Liver (tissue), 10 donors: ENCODE results near the gene LAX1. TPM values are rescaled to one million over a fixed set of nuclear protein-coding genes. Genes with fewer than 3 reads are reported as not detected.

ENCODE experiments used
- DNase-seq: peaks from one replicate; pipeline ENCODE4 v3.0.0-alpha.2; 2017; ENCODE audit warnings: low spot score
- H3K27ac ChIP-seq, 2 donors: one replicate each; pipeline ENCODE4 v1.7.0; 2013; ENCODE audit warnings: inconsistent platforms in 2 of 2, low read length in 2 of 2, control low read depth in 1 of 2, low read depth in 1 of 2, mild to moderate bottlenecking in 1 of 2
- H3K27me3 ChIP-seq, 4 donors: one replicate each; pipeline versions ENCODE4 v1.6.1 to v1.7.0; 2013; ENCODE audit warnings: low read length in 3 of 4, inconsistent platforms in 1 of 4, mild to moderate bottlenecking in 1 of 4, moderate library complexity in 1 of 4; ENCODE audit not compliant: control insufficient read depth in 4 of 4, insufficient read depth in 4 of 4
- H3K36me3 ChIP-seq, 4 donors: one replicate each; pipeline versions ENCODE4 v1.6.1 to v1.7.0; 2013; ENCODE audit warnings: low read length in 3 of 4, mild to moderate bottlenecking in 3 of 4, low read depth in 1 of 4, moderate library complexity in 1 of 4; ENCODE audit not compliant: control insufficient read depth in 4 of 4, insufficient read depth in 3 of 4
- H3K4me1 ChIP-seq, 4 donors: one replicate each; pipeline versions ENCODE4 v1.6.1 to v1.7.0; 2013; ENCODE audit warnings: low read length in 3 of 4, mild to moderate bottlenecking in 3 of 4, moderate library complexity in 1 of 4; ENCODE audit not compliant: control insufficient read depth in 4 of 4, insufficient read depth in 4 of 4
- H3K4me3 ChIP-seq, 3 donors: one replicate each; pipeline versions ENCODE4 v1.6.1 to v1.7.0; 2013; ENCODE audit warnings: low read length in 3 of 3, control low read depth in 1 of 3, low read depth in 1 of 3, mild to moderate bottlenecking in 1 of 3
- H3K9ac ChIP-seq, 2 donors: one replicate each; pipeline ENCODE4 v1.7.0; 2013; ENCODE audit warnings: low read length in 2 of 2, mild to moderate bottlenecking in 2 of 2, moderate library complexity in 2 of 2, control low read depth in 1 of 2, low read depth in 1 of 2
- H3K9me3 ChIP-seq, 4 donors: one replicate each; pipeline versions ENCODE4 v1.6.1 to v1.7.0; 2013; ENCODE audit warnings: low read length in 3 of 4; ENCODE audit not compliant: control insufficient read depth in 4 of 4
- FOXA2 ChIP-seq: IDR thresholded peaks from 2 replicates; pipeline ENCODE4 v1.6.1; 2016; ENCODE audit warnings: antibody characterized with exemption
- GABPA ChIP-seq, 2 donors: IDR thresholded peaks in 1 of 2; conservative IDR thresholded peaks in 1 of 2; 2 replicates each; pipeline ENCODE4 v1.6.1; 2016; ENCODE audit warnings: antibody characterized with exemption in 2 of 2, mild to moderate bottlenecking in 1 of 2, moderate library complexity in 1 of 2
- NR2F2 ChIP-seq: IDR thresholded peaks from 2 replicates; pipeline ENCODE4 v1.6.1; 2016; ENCODE audit warnings: antibody characterized with exemption
- SP1 ChIP-seq: IDR thresholded peaks from 2 replicates; pipeline ENCODE4 v1.6.1; 2018; ENCODE audit warnings: antibody characterized with exemption, mild to moderate bottlenecking
- TAF1 ChIP-seq: conservative IDR thresholded peaks from 2 replicates; pipeline ENCODE4 v1.6.1; 2016; ENCODE audit warnings: antibody characterized with exemption, mild to moderate bottlenecking
- WGBS: extraction: QIAGEN DNeasy Blood & Tissue Kit; methylation state at CpG from one replicate; pipeline ENCODE4 v1.1.7; 2013; 5-methylcytosine and 5-hydroxymethylcytosine counted together
- polyA plus RNA-seq, 2 donors: library from polyadenylated mRNA; stranded (reverse) in 1 of 2; unstranded in 1 of 2; fragments of 200-250 nt in 1 of 2; fragments of >200 nt in 1 of 2; fragmentation: Nextera tagmentation in 1 of 2; extraction: Ambion mirVana in 1 of 2; gene quantifications; one replicate each; pipeline versions ENCODE4 v1.2.1 to v1.2.3, GENCODE V29; 2013 to 2015
- small RNA-seq: library from RNA; depleted of rRNA; stranded (forward); fragments of <200 nt; gene quantifications from one replicate; pipeline ENCODE3, GENCODE V24; 2014
- total RNA-seq, 2 donors: library from RNA; depleted of rRNA; stranded (reverse); fragments of >200 nt; gene quantifications; one replicate each; pipeline ENCODE4 v1.2.3, GENCODE V29; 2014
- TF ChIP-seq, protein P1 (sequence below): IDR thresholded peaks from 2 replicates; pipeline ENCODE4 v1.6.1; 2016; ENCODE audit warnings: antibody characterized with exemption
- TF ChIP-seq, protein P2 (sequence below): IDR thresholded peaks from 2 replicates; pipeline ENCODE4 v1.6.1; 2016; ENCODE audit warnings: antibody characterized with exemption
- donor health status: healthy.
- donor health status: healthy.
- donor health status: healthy.
- donor health status: healthy.
- donor health status: healthy.

Gene LAX1
- total and polyA plus RNA-seq, 4 donors: 0.21 to 0.67 (median 0.38) TPM

DNA sequence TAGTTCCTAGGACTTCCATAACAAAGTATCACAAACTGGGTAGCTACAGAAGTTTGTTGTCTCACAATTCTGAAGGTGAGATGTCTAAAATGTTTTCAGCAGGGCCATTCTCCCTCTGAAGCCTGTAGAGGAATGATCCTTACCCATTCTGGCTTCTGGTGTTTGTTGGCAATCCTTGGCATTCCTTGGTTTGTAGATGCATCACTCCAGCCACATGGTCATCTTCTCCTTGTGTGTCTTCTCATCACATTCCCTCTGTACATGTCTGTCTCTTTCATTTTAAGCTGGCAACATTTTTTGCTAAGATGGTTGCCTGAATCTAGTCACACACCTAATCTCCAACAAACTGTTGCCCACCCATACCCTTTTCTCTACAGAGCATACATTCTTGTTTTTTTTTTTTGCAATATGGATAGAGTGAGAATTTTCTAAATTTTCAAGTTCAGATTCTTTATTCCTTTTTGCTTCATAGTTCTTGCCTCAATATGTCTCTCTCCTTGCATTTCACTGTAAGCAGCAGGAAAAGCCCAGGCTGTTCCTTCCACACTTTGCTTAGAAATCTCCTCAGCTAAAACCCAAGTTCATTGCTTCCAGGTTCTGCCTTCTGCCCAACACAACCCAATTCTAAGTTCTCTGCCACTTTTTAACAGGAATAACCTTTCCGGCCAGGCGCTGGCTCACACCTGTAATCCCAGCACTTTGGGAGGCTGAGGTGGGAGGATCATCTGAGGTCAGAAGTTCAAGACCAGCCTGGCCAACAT is 48.8 kb downstream of the LAX1 start:
- TF ChIP-seq FOXA2 (no peak), TAF1 (no peak)
- TF ChIP-seq, protein P1, sequence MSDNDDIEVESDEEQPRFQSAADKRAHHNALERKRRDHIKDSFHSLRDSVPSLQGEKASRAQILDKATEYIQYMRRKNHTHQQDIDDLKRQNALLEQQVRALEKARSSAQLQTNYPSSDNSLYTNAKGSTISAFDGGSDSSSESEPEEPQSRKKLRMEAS: no peak
- TF ChIP-seq, protein P2, sequence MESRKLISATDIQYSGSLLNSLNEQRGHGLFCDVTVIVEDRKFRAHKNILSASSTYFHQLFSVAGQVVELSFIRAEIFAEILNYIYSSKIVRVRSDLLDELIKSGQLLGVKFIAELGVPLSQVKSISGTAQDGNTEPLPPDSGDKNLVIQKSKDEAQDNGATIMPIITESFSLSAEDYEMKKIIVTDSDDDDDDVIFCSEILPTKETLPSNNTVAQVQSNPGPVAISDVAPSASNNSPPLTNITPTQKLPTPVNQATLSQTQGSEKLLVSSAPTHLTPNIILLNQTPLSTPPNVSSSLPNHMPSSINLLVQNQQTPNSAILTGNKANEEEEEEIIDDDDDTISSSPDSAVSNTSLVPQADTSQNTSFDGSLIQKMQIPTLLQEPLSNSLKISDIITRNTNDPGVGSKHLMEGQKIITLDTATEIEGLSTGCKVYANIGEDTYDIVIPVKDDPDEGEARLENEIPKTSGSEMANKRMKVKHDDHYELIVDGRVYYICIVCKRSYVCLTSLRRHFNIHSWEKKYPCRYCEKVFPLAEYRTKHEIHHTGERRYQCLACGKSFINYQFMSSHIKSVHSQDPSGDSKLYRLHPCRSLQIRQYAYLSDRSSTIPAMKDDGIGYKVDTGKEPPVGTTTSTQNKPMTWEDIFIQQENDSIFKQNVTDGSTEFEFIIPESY: no peak
- WGBS: 98% methylated on average over 2 of the region's 2 CpGs
- peaks cover 11 to 24% (median 20%) of the 10 kb centered on the region in 4 donors for H3K36me3 ChIP-seq

GRCh38 chr1:203818399-203818798 is 53.4 kb downstream of the LAX1 start:
- Histone ChIP-seq H3K27ac (no peak overlapping the region), H3K4me3 (no peak overlapping the region), H3K9me3 (no peaks in the 10 kb centered on the region), H3K36me3 (peaks cover 24 to 61% (median 55%) of the 10 kb centered on the region in 4 donors), H3K4me1 (no peaks in the 10 kb centered on the region), H3K27me3 (no peaks in the 10 kb centered on the region), H3K9ac (no peak overlapping the region)
- WGBS: 97% methylated on average over 6 of the region's 6 CpGs
- TF ChIP-seq NR2F2 (no peak), FOXA2 (no peak), SP1 (no peak)
- no peak for DNase-seq

More for the DNA sequence above, 48.8 kb downstream of the LAX1 start:
- DNase-seq: no peak
- Histone ChIP-seq H3K27ac (no peak overlapping the region), H3K9ac (no peak overlapping the region), H3K27me3 (no peaks in the 10 kb centered on the region), H3K4me1 (peaks cover 0 to 5% (median 4%) of the 10 kb centered on the region in 4 donors), H3K4me3 (no peak overlapping the region), H3K9me3 (no peaks in the 10 kb centered on the region)

DNA sequence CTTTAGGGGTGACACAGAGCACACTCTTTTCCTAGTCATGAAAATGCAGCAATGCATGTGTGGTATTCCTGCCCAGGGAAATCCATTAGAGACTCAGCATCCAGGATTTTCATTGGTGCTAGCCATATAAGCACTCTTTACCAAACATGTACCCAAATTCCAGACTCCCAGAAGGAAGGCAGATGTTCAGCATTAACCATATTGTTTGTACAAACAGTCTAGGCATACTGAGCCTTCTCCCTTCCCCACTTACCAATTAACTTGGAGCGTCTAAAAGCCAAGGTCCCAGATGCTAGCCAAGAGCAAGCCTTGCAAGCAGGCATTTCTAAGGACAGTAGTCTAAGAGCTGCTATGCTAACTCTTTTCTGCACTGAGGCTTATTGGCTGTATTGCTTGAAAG is 58.3 kb downstream of the LAX1 start:
- WGBS: 98% methylated on average over 1 of the region's 1 CpG
- no peak overlapping the region for H3K27ac ChIP-seq
- no peak for TF ChIP-seq GABPA (IDR thresholded peaks at IDR 0.05 in 1 of 2, conservative IDR thresholded peaks at IDR 0.05 in 1 of 2)
- no peak overlapping the region for H3K9ac ChIP-seq
- H3K4me1 ChIP-seq: no peaks in the 10 kb centered on the region
- H3K36me3 ChIP-seq: peaks cover 16 to 66% (median 53%) of the 10 kb centered on the region in 4 donors
- H3K9me3 ChIP-seq: no peaks in the 10 kb centered on the region
- no peak overlapping the region for H3K4me3 ChIP-seq
- H3K27me3 ChIP-seq: no peaks in the 10 kb centered on the region
- no peak for DNase-seq

Small RNAs within 50 kb of the gene (small RNA-seq; reads per million reads assigned to genes)
- gene SNORA77: 500 reads per million, percentile 99 among the genes with 10 or more reads in this experiment
- 0.53 reads per million, percentile 59 among the genes with 10 or more reads in this experiment for gene ZC3H11A

Other genes with a start within 250 kb of the LAX1 start
- gene ATP2B4, start 138.4 kb upstream of the LAX1 start, total RNA-seq: 10 to 100 TPM; 38.6 to 43.6 TPM
- gene ATP2B4, start 138.4 kb upstream of the LAX1 start, polyA plus RNA-seq: 10 to 100 TPM in 1 of 2 donors, 1 to 10 TPM in 1; 9.6 to 30.6 TPM
- 10 to 100 TPM in 1 of 2 donors, 1 to 10 TPM in 1; 4.9 to 14.1 TPM for gene ZBED6, start 30.4 kb downstream of the LAX1 start, total RNA-seq
- 1 to 10 TPM; 2.4 to 2.9 TPM for gene ZBED6, start 30.4 kb downstream of the LAX1 start, polyA plus RNA-seq
- gene ZC3H11A, start 30.4 kb downstream of the LAX1 start, total RNA-seq: 10 to 100 TPM; 39.1 to 76.8 TPM
- gene ZC3H11A, start 30.4 kb downstream of the LAX1 start, polyA plus RNA-seq: 10 to 100 TPM; 14.9 to 21.2 TPM
- 10 to 100 TPM; 12.9 to 28.5 TPM for gene SNRPE, start 96.4 kb downstream of the LAX1 start, total RNA-seq
- 100 to 1,000 TPM in 1 of 2 donors, 10 to 100 TPM in 1; 44.2 to 128 TPM for gene SNRPE, start 96.4 kb downstream of the LAX1 start, polyA plus RNA-seq